Measurements from ENCODE around the gene MAP4K5.

DNA sequence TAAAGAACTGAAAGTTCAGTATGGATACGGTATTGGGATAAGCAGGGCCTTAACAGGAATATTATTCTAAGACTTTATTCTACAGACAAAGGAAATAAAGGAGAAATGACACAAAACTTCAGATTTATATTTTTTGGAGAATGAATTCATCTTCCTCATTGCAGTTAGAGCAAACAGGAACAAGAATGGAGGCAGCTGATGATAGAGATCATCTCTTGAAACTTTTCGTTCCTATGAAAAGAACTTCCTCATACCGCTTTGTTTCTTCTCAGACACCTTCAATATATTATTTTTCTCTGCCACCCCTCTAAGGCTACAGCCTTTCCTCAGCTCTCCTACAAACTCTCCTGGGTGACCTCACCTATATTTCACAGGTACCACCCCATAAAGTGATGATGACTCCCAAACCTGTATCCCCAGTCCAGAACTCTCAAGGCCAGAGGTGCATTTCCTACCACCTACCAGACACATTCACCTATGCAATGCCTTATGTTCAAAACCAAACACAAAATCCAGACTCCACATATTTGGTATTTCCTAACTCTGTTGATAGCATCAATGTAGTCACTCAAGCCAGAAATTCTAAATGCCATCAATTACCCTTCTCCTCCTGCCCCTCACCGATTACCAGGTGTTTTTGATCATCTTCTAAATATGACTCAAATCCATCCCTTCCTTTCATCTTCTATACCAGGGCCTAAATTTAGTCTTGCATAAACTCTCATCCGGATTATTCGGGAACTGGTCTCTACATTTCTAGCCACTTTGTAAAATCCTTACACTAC, 7.4 kb downstream of the MAP4K5 start:
- TF ChIP-seq POLR2AphosphoS5 (IDR thresholded peaks at IDR 0.05; ENCODE audit: low read depth, low read length), result no peak
- TF ChIP-seq POLR2A (IDR thresholded peaks at IDR 0.05; ENCODE audit: low read depth, low read length), result no peak
